HepG2 (cell line): ENCODE results near the gene CRTC2. TPM values are rescaled to one million over a fixed set of nuclear protein-coding genes. Genes with fewer than 3 reads are reported as not detected.
A peak's percentile ranks its signal among the peaks of the same experiment; 100 is the strongest.

Experiments used
- ARID4A ChIP-seq: sonication (generic); formaldehyde crosslinking; IDR thresholded peaks from 2 replicates; pipeline ENCODE4 v1.5.0; 2020; ENCODE audit warnings: mild to moderate bottlenecking, missing genetic modification reagents, borderline replicate concordance
- CREBL2 ChIP-seq: sonication (generic); formaldehyde crosslinking; IDR thresholded peaks from 2 replicates; pipeline ENCODE4 v1.8.1; 2023; ENCODE audit warnings: missing genetic modification reagents, mild to moderate bottlenecking, borderline replicate concordance
- EP300 ChIP-seq, 3 experiments: sonication (generic) in 1 of 3; formaldehyde crosslinking in 1 of 3; IDR thresholded peaks; 2 replicates each; pipeline versions ENCODE4 v1.5.1 to v1.6.1; 2011 to 2020; ENCODE audit warnings: low read depth in 2 of 3, low read length in 2 of 3, borderline replicate concordance in 1 of 3, improper control_type of control experiment in 1 of 3, mild to moderate bottlenecking in 1 of 3, missing genetic modification reagents in 1 of 3, moderate library complexity in 1 of 3
- GFI1 ChIP-seq: sonication (generic); formaldehyde crosslinking; IDR thresholded peaks from 2 replicates; pipeline ENCODE4 v1.5.0; 2020; ENCODE audit warnings: missing genetic modification reagents, mild to moderate bottlenecking, borderline replicate concordance
- MAFK ChIP-seq, 2 experiments: IDR thresholded peaks in 1 of 2; conservative IDR thresholded peaks in 1 of 2; 2 replicates each; pipeline ENCODE4 v1.6.1; 2011; ENCODE audit warnings: improper control_type of control experiment in 2 of 2, low read length in 2 of 2
- MEIS1 ChIP-seq: sonication (generic); formaldehyde crosslinking; IDR thresholded peaks from 2 replicates; pipeline ENCODE4 v1.9.0; 2021; ENCODE audit warnings: mild to moderate bottlenecking, missing genetic modification reagents, moderate library complexity, borderline replicate concordance
- MEIS2 ChIP-seq: sonication (generic); formaldehyde crosslinking; IDR thresholded peaks from 2 replicates; pipeline ENCODE4 v1.9.0; 2021; ENCODE audit warnings: mild to moderate bottlenecking, missing genetic modification reagents
- MYNN ChIP-seq: sonication (generic); formaldehyde crosslinking; IDR thresholded peaks from 2 replicates; pipeline ENCODE4 v1.4.0; 2020; ENCODE audit warnings: mild to moderate bottlenecking, low read depth, missing genetic modification reagents
- PREB ChIP-seq: sonication (generic); formaldehyde crosslinking; IDR thresholded peaks from 2 replicates; pipeline ENCODE4 v1.4.0; 2020; ENCODE audit warnings: missing genetic modification reagents
- SIX4 ChIP-seq: sonication (generic); formaldehyde crosslinking; IDR thresholded peaks from 2 replicates; pipeline ENCODE4 v1.4.0; 2020; ENCODE audit warnings: missing genetic modification reagents
- SUZ12 ChIP-seq: fragments of 150-350 bp; IDR thresholded peaks from 2 replicates; pipeline ENCODE4 v1.6.1; 2014; ENCODE audit warnings: low read depth, low read length
- TEAD3 ChIP-seq: optimal IDR thresholded peaks from 2 replicates; pipeline ENCODE3; 2016; ENCODE audit warnings: borderline replicate concordance
- ZBTB44 ChIP-seq: sonication (generic); formaldehyde crosslinking; IDR thresholded peaks from 2 replicates; pipeline ENCODE4 v1.4.0; 2020; ENCODE audit warnings: missing genetic modification reagents
- ZNF280B ChIP-seq: sonication (generic); formaldehyde crosslinking; IDR thresholded peaks from 2 replicates; pipeline ENCODE4 v1.5.0; 2020; ENCODE audit warnings: missing genetic modification reagents, mild to moderate bottlenecking, borderline replicate concordance
- ZNF496 ChIP-seq: sonication (generic); formaldehyde crosslinking; IDR thresholded peaks from 2 replicates; pipeline ENCODE4 v1.8.1; 2023; ENCODE audit warnings: mild to moderate bottlenecking, moderate library complexity, missing genetic modification reagents; ENCODE audit not compliant: insufficient replicate concordance
- polyA plus RNA-seq, 8 experiments: library from polyadenylated mRNA; depleted of rRNA in 3 of 8; stranded (reverse) in 7 of 8; unstranded in 1 of 8; fragments of >200 nt; fragmentation: Illumina TruSeq in 4 of 8; extraction: Trizol in 4 of 8; gene quantifications; 2 replicates each; pipeline versions ENCODE4 v1.2.1 to v1.2.3, GENCODE V29; 2011 to 2016; ENCODE audit warnings: low read depth in 4 of 8, missing spikeins in 1 of 8, mixed read lengths in 1 of 8; ENCODE audit not compliant: insufficient read depth in 1 of 8
- total RNA-seq, 5 experiments: library from RNA; depleted of rRNA; stranded (reverse); fragments of >200 nt; fragmentation: Illumina TruSeq; extraction: Trizol; gene quantifications; 2 replicates each; pipeline ENCODE4 v1.2.3, GENCODE V29; 2016; ENCODE audit warnings: low read depth in 1 of 5
- TF ChIP-seq, protein P1 (sequence below): sonication (generic); formaldehyde crosslinking; IDR thresholded peaks from 2 replicates; pipeline ENCODE4 v1.5.0; 2020; ENCODE audit warnings: missing genetic modification reagents

The CRTC2 gene
- total and polyA plus RNA-seq, 2 of the 13 experiments (the other 11 are each of a cell fraction or from before 2014, with no cell fraction given), result 6.1 to 26.7 TPM

DNA sequence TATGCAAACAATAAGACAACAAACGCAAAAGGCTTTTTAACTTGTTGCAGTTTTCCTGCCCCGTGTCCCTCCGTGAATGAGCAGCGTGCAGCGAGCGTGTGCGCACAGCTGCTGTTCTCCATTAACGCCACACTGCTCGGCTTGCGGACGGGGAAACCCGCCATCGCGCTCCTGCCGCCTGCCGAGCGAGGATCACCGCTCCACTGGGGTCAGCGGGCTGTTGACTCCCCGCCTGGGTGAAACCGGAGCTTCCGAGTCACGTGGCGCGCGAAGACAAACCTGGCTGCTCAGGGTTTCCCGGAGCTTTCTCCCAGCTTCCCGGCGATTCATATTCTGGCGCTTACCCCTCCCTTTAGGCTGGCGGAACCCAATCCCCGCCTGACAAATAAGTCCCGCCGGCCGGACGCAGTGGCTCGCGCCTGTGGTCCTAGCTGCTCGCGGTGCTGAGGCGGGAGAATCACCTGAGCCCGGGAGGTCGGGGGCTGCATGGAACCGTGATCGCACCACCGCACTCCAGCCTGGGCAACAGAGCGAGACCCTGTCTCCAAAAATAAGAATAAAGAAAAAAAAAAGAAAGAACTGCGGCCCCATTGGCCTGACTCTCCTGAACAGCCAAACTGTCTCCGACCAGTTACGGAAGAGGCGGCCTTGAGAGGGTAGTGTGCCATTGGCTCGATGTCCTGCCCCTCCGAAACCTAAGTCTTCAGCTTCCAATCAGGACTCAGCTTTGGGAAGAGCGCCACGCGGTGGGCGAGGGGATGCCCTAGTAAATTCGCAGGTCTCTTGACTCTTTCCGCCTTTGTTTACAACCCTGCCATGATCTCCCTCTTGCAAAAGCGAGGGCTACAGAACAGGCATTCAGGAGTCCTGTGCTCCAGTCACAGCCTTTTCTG is 8.9 kb upstream of the CRTC2 start, which contains the start of gene CREB3L4 (continued):
- peak; percentile 95 for TF ChIP-seq SIX4 (CRISPR knock-in tag)
- peak; percentile 28; the same call in 1 of the 2 replicates for TF ChIP-seq CREBL2 (CRISPR knock-in tag)
- peak; percentile 83 for TF ChIP-seq MEIS1 (CRISPR knock-in tag)
- no peak for TF ChIP-seq TEAD3 (CRISPR knock-in tag)
- TF ChIP-seq ZNF496 (CRISPR knock-in tag), result no peak
- peak; percentile 52 for TF ChIP-seq MEIS2 (CRISPR knock-in tag)
- peak; percentile 55; the same call in 1 of the 2 replicates for TF ChIP-seq GFI1 (CRISPR knock-in tag)
- TF ChIP-seq PREB (CRISPR knock-in tag), result no peak
- TF ChIP-seq, protein P1, sequence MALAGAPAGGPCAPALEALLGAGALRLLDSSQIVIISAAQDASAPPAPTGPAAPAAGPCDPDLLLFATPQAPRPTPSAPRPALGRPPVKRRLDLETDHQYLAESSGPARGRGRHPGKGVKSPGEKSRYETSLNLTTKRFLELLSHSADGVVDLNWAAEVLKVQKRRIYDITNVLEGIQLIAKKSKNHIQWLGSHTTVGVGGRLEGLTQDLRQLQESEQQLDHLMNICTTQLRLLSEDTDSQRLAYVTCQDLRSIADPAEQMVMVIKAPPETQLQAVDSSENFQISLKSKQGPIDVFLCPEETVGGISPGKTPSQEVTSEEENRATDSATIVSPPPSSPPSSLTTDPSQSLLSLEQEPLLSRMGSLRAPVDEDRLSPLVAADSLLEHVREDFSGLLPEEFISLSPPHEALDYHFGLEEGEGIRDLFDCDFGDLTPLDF (CRISPR knock-in tag), result peak; percentile 82
- no peak for TF ChIP-seq SUZ12
- 0 out of 4 replicates have a peak, but pooled peaks of 1 of the 2 experiments have one; percentile 17 for TF ChIP-seq EP300 (IDR thresholded peaks at IDR 0.05; ENCODE audit: low read depth in 2 of 2, low read length in 2 of 2)
- TF ChIP-seq EP300 (CRISPR knock-in tag; IDR thresholded peaks at IDR 0.05; ENCODE audit: borderline replicate concordance), result no peak
- no peak for TF ChIP-seq MAFK (conservative IDR thresholded peaks at IDR 0.05 in 1 of 2, IDR thresholded peaks at IDR 0.05 in 1 of 2; ENCODE audit: low read length in 2 of 2)
- TF ChIP-seq MYNN (CRISPR knock-in tag), result no peak; the same call in 1 of the 2 replicates
- peak; percentile 83; the same call in 1 of the 2 replicates for TF ChIP-seq ZBTB44 (CRISPR knock-in tag)
- peak; percentile 91 for TF ChIP-seq ARID4A (CRISPR knock-in tag)
- TF ChIP-seq ZNF280B (CRISPR knock-in tag), result peak; percentile 90
